Kidney (tissue), 14 donors: Measurements from ENCODE around the gene GPR152. TPM values are rescaled to one million over a fixed set of nuclear protein-coding genes. Genes with fewer than 3 reads are reported as not detected.

Experiments
- DNase-seq, 5 donors: peaks; one replicate each; pipeline ENCODE4 v3.0.0-alpha.2; 2013 to 2020
- FAIRE-seq: peaks from 2 replicates; lab custom pipeline; 2012; peaks lifted over from hg19 to GRCh38; lab: Jason Lieb, UNC
- H3K27ac ChIP-seq, 2 donors: one replicate each; pipeline ENCODE4 v1.7.0; 2013; ENCODE audit warnings: low read depth in 2 of 2, low read length in 2 of 2, inconsistent platforms in 1 of 2
- H3K27me3 ChIP-seq: one replicate; pipeline ENCODE4 v1.7.1; 2013; ENCODE audit warnings: low read length, inconsistent platforms; ENCODE audit not compliant: control insufficient read depth, insufficient read depth
- H3K36me3 ChIP-seq, 3 donors: one replicate each; pipeline versions ENCODE4 v1.7.0 to v1.7.1; 2013; ENCODE audit warnings: low read length in 3 of 3, control low read depth in 1 of 3, inconsistent platforms in 1 of 3; ENCODE audit not compliant: insufficient read depth in 3 of 3, control insufficient read depth in 2 of 3
- H3K4me1 ChIP-seq, 3 donors: one replicate each; pipeline versions ENCODE4 v1.7.0 to v1.7.1; 2013; ENCODE audit warnings: low read length in 3 of 3, inconsistent platforms in 1 of 3, low read depth in 1 of 3; ENCODE audit not compliant: control insufficient read depth in 2 of 3, insufficient read depth in 2 of 3
- H3K4me3 ChIP-seq, 3 donors: one replicate each; pipeline versions ENCODE4 v1.7.0 to v1.8.1; 2013; ENCODE audit warnings: low read length in 3 of 3, control low read depth in 1 of 3, inconsistent platforms in 1 of 3
- H3K9ac ChIP-seq, 3 donors: one replicate each; pipeline versions ENCODE4 v1.7.0 to v1.7.1; 2013; ENCODE audit warnings: low read length in 3 of 3, control low read depth in 1 of 3, inconsistent platforms in 1 of 3
- H3K9me3 ChIP-seq, 3 donors: one replicate each; pipeline versions ENCODE4 v1.7.0 to v1.7.1; 2013; ENCODE audit warnings: low read length in 3 of 3, control low read depth in 1 of 3, inconsistent platforms in 1 of 3; ENCODE audit not compliant: control insufficient read depth in 2 of 3, insufficient read depth in 1 of 3
- CTCF ChIP-seq: IDR thresholded peaks from 3 replicates; pipeline ENCODE4 v1.5.1; 2012; ENCODE audit warnings: mild to moderate bottlenecking, moderate library complexity, borderline replicate concordance; ENCODE audit not compliant: insufficient read depth; ENCODE audit errors: extremely low read depth
- intact Hi-C: fragments of 100-400 bp; cut with DNase I; formaldehyde crosslinking; loops from one replicate; pipeline ENCODE4 v1.11.1; 2022
- polyA plus RNA-seq: library from polyadenylated mRNA; stranded (reverse); fragments of 350-450 nt; fragmentation: Illumina TruSeq; extraction: RNeasy Lipid Tissue Mini Kit (QIAGEN cat#74804); gene quantifications from one replicate; pipeline ENCODE4 v1.2.3, GENCODE V29; 2014; ENCODE audit warnings: low read depth, low replicate concordance; ENCODE audit not compliant: insufficient read depth
- total RNA-seq: library from RNA; stranded (reverse); fragmentation: NEBNext Ultra II Directional; extraction: Animal tissue kit (Norgen Biotek cat#: 25700); gene quantifications from one replicate; pipeline ENCODE4 v1.2.1, GENCODE V29; 2021
- donor health status: control.
- donor health status: control.
- donor health status: control.
- donor health status: control.
- donor health status: control.
- donor health status: DM: yes; HTN: yes; CAD: no.
- donor health status: Normal renal cell carcinoma (clear cell type).

The GPR152 gene
- total and polyA plus RNA-seq, 2 donors from 2014 or later, result not detected

GRCh38 chr11:67421430-67422031 is 31.0 kb downstream of the GPR152 start:
- H3K4me3 ChIP-seq, result no peak overlapping the region
- H3K27ac ChIP-seq, result no peak overlapping the region
- no peak for DNase-seq
- H3K4me1 ChIP-seq, result peaks cover 0 to 17% (median 11%) of the 10 kb centered on the region in 3 donors
- intact Hi-C loops, result no loop called here
- H3K9ac ChIP-seq, result peak overlapping the region in 1 of 3 donors; percentile 34
- no peaks in the 10 kb centered on the region for H3K9me3 ChIP-seq
- TF ChIP-seq CTCF, result no peak
- FAIRE-seq, result no peak
- H3K36me3 ChIP-seq, result no peaks in the 10 kb centered on the region
- no peaks in the 10 kb centered on the region for H3K27me3 ChIP-seq

- intact Hi-C loops, result no loop called here
- Histone ChIP-seq H3K4me1 (peaks cover 0 to 22% (median 11%) of the 10 kb centered on the region in 3 donors), H3K4me3 (peak overlapping the region in 2 of 3 donors; percentile 18 to 49), H3K9ac (peak overlapping the region in 2 of 3 donors; percentile 41 to 61), H3K27me3 (no peaks in the 10 kb centered on the region), H3K27ac (peak overlapping the region; percentile 57 to 95), H3K9me3 (no peaks in the 10 kb centered on the region), H3K36me3 (no peaks in the 10 kb centered on the region)
- no peak for FAIRE-seq
- DNase-seq, result peak; percentile 97 to 99 (median 98)
- TF ChIP-seq CTCF, result no peak
Measured at GRCh38 chr11:67420646-67421429, 31.7 kb downstream of the GPR152 start.

GRCh38 chr11:67420147-67420645 is 32.3 kb downstream of the GPR152 start:
- H3K4me1 ChIP-seq, result peaks cover 0 to 24% (median 11%) of the 10 kb centered on the region in 3 donors
- no peaks in the 10 kb centered on the region for H3K36me3 ChIP-seq
- H3K4me3 ChIP-seq, result peak overlapping the region in 2 of 3 donors; percentile 18 to 29
- peak overlapping the region in 2 of 3 donors; percentile 41 to 61 for H3K9ac ChIP-seq
- H3K9me3 ChIP-seq, result no peaks in the 10 kb centered on the region
- no peak for TF ChIP-seq CTCF
- H3K27me3 ChIP-seq, result no peaks in the 10 kb centered on the region
- FAIRE-seq (no peak), DNase-seq (peak in 2 of 5 donors; percentile 82 to 84)
- intact Hi-C loops, result no loop called here
- H3K27ac ChIP-seq, result peak overlapping the region; percentile 57 to 95
